Right atrium auricular region (tissue), 2 donors: ENCODE results near the gene FAM193B. TPM values are rescaled to one million over a fixed set of nuclear protein-coding genes. Genes with fewer than 3 reads are reported as not detected.
A peak's percentile ranks its signal among the peaks of the same experiment; 100 is the strongest.

ENCODE experiments used
- DNase-seq: peaks from one replicate; pipeline ENCODE4 v3.0.0-alpha.2; 2019; ENCODE audit warnings: low spot score
- H3K27ac ChIP-seq, 2 donors: fragments of 200-600 bp; sonication (generic); 1 replicate in 1 of 2; 2 replicates in 1 of 2; pipeline ENCODE4 v1.5.1; 2016 to 2019
- H3K27me3 ChIP-seq, 2 donors: fragments of 200-600 bp; sonication (generic); one replicate each; pipeline versions ENCODE4 v1.5.1 to v1.6.0; 2017 to 2019
- H3K36me3 ChIP-seq: fragments of 200-600 bp; sonication (generic); one replicate; pipeline ENCODE4 v1.5.1; 2016
- H3K4me1 ChIP-seq, 2 donors: fragments of 200-600 bp; sonication (generic); one replicate each; pipeline versions ENCODE4 v1.5.1 to v1.6.0; 2017 to 2019
- H3K4me3 ChIP-seq, 2 donors: fragments of 200-600 bp; sonication (generic); 1 replicate in 1 of 2; 2 replicates in 1 of 2; pipeline ENCODE4 v1.5.1; 2017 to 2019; ENCODE audit warnings: mild to moderate bottlenecking in 1 of 2, moderate library complexity in 1 of 2
- H3K9me3 ChIP-seq, 2 donors: fragments of 200-600 bp; sonication (generic); one replicate each; pipeline ENCODE4 v1.5.1; 2019
- total RNA-seq, 2 donors: library from RNA; depleted of rRNA; stranded (reverse); fragments of >200 nt; gene quantifications; one replicate each; pipeline ENCODE4 v1.1.0, GENCODE V29; 2016
- TF ChIP-seq, protein P1 (sequence below), 2 donors: fragments of 200-600 bp; sonication (generic); IDR thresholded peaks; one replicate each; pipeline ENCODE4 v1.5.1; 2019; ENCODE audit warnings: antibody characterized with exemption in 2 of 2

Gene FAM193B
- total RNA-seq, 2 donors from 2014 or later = 9.8 to 20.7 TPM

DNA sequence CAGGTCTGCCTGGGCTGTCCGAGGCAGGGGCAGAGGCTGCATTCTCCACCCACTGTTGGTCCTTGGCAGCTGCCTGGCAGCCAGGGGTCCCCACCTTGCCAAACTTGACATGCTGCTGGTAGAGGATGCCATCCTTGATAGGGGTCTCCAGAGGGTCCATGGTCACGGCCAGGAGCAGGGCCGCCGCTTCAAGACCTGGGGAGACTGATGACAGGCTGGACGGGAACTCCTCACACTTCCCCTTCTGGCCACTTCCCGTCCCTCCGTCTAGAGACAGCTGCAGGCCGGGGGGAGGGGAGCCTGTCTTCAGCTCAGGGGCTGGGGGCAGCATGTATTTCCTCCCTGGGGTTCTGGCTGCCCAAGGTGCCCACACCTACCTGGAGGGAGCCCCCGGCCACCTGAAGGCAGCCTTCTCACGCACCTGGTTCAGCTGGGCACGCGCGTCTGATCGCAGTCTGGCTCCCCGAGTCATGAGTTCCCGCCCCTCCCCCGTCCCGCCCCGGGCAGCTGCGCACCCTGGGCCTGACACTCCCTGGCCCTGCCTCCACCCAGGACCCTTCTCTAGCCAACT is 44.9 kb downstream of the FAM193B start, which contains the start of gene DOK3:
Gene DOK3, minus strand, starts transcription at position 446 of the 571 bp plus-strand sequence. Its CDS starts 286 bp downstream, at position 160.
- no peaks in the 10 kb centered on the region for H3K27me3 ChIP-seq
- peaks cover 38% of the 10 kb centered on the region for H3K36me3 ChIP-seq
- no peak for DNase-seq
- TF ChIP-seq, protein P1, sequence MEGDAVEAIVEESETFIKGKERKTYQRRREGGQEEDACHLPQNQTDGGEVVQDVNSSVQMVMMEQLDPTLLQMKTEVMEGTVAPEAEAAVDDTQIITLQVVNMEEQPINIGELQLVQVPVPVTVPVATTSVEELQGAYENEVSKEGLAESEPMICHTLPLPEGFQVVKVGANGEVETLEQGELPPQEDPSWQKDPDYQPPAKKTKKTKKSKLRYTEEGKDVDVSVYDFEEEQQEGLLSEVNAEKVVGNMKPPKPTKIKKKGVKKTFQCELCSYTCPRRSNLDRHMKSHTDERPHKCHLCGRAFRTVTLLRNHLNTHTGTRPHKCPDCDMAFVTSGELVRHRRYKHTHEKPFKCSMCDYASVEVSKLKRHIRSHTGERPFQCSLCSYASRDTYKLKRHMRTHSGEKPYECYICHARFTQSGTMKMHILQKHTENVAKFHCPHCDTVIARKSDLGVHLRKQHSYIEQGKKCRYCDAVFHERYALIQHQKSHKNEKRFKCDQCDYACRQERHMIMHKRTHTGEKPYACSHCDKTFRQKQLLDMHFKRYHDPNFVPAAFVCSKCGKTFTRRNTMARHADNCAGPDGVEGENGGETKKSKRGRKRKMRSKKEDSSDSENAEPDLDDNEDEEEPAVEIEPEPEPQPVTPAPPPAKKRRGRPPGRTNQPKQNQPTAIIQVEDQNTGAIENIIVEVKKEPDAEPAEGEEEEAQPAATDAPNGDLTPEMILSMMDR (IDR thresholded peaks at IDR 0.05) = no peak
- peaks cover 0 to 11% of the 10 kb centered on the region in 2 donors for H3K4me1 ChIP-seq
- H3K9me3 ChIP-seq = no peaks in the 10 kb centered on the region
- peak within 1 kb of the TSS in 1 of 2 donors; percentile 46 for H3K27ac ChIP-seq
- H3K4me3 ChIP-seq = peak within 1 kb of the TSS in 1 of 2 donors; percentile 37

DNA sequence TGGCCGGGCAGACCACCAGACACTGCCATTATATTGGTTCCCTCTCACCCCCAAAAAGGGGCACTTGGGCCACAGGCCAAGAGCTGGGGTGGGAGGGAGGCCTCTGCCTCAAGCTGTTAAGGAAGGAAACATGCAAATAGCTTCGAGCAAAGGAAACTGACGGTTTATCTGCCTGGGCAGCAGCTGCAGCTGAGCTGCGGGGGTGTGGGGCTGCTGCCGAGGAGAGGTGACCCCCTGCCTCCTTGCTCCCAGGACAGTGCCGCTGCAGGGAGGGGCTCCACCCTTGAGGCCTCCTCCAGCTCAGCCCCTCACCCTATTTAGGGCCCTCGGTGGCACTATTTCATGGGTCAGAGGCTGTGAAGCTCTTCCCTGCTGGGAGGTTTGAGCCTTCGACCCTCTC is 45.5 kb downstream of the FAM193B start:
- H3K27ac ChIP-seq = peak overlapping the region in 1 of 2 donors; percentile 46
- no peak for DNase-seq
- peaks cover 32% of the 10 kb centered on the region for H3K36me3 ChIP-seq

GRCh38 chr5:177508221-177508611 is 46.1 kb downstream of the FAM193B start:
- Histone ChIP-seq H3K36me3 (peaks cover 26% of the 10 kb centered on the region), H3K9me3 (no peaks in the 10 kb centered on the region), H3K4me3 (peak overlapping the region in 1 of 2 donors; percentile 37), H3K27ac (no peak overlapping the region), H3K27me3 (no peaks in the 10 kb centered on the region), H3K4me1 (peaks cover 0 to 11% of the 10 kb centered on the region in 2 donors)
- DNase-seq = no peak
- TF ChIP-seq, protein P1 (IDR thresholded peaks at IDR 0.05) = no peak

More for the DNA sequence above, 45.5 kb downstream of the FAM193B start:
- Histone ChIP-seq H3K27me3 (no peaks in the 10 kb centered on the region), H3K4me1 (peaks cover 0 to 11% of the 10 kb centered on the region in 2 donors), H3K4me3 (peak overlapping the region in 1 of 2 donors; percentile 37), H3K9me3 (no peaks in the 10 kb centered on the region)
- TF ChIP-seq, protein P1 (IDR thresholded peaks at IDR 0.05) = no peak

DNA sequence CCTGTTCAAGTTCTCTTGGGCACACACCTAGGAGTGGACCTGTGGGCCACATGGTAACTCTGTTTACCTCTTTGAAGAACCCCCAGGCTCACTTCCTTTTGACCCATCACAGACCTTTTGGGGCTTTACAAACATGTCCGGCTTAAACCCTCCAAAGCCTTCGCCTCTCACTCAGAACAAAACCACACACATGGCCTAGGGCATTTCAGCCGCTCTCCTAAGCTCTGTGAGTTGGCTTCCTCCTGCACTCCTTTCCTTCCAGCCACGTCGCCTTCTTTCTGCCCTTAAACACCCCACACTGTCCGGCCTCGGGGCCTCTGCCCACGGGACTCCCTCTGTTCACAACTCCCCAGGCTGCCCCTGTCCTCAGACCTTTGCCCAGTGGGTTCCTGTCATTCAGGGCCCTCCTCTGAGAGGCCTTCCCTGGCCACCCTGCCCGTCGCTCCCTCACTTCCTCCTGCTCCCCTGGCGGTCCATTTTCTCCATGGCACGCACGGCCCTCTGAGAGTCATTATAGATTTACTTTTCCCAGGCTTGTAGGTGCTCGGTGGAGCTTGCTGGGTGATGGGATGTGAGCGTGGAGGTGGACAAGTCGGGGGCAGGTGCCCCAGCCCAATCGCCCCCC is 46.7 kb downstream of the FAM193B start:
- Histone ChIP-seq H3K4me3 (no peak overlapping the region), H3K4me1 (peaks cover 0 to 11% of the 10 kb centered on the region in 2 donors), H3K36me3 (peaks cover 21% of the 10 kb centered on the region), H3K9me3 (no peaks in the 10 kb centered on the region), H3K27me3 (no peaks in the 10 kb centered on the region), H3K27ac (no peak overlapping the region)
- TF ChIP-seq, protein P1 (IDR thresholded peaks at IDR 0.05) = no peak
- no peak for DNase-seq

DNA sequence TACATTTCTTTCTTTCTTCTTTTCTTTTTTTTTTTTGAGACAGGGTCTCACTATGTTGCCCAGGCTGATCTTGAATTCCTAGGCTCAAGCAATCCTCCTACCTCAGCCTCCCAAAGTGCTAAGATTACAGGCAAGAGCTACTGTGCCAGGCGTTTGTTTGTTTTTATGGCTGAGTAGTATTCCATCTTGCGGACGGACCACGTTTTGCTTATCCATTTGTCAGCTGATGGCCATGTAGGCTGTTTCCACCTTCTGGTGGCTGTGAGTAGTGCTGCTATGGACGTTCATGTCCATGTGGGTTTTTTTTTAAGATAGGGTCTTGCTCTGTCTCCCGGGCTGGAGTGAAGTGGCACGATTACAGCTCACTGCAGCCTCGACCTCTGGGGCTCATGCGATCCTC is 47.2 kb downstream of the FAM193B start:
- H3K4me3 ChIP-seq = no peak overlapping the region
- H3K36me3 ChIP-seq = peaks cover 15% of the 10 kb centered on the region
- H3K4me1 ChIP-seq = peaks cover 0 to 11% of the 10 kb centered on the region in 2 donors
- H3K27ac ChIP-seq = no peak overlapping the region
- H3K27me3 ChIP-seq = no peaks in the 10 kb centered on the region
- DNase-seq = no peak
- no peaks in the 10 kb centered on the region for H3K9me3 ChIP-seq
- TF ChIP-seq, protein P1 (IDR thresholded peaks at IDR 0.05) = peak in 1 of 2 donors; percentile 9
